ENCODE measurements around the gene ZNF184.

Gene ZNF184

GRCh38 chr6:27501187-27501586, 28.3 kb upstream of the ZNF184 start:
- TF ChIP-seq CTCF (IDR thresholded peaks at IDR 0.05; ENCODE audit: control extremely low read depth, extremely low read depth, low read depth, missing control alignments) = no peak
- CTCF ChIA-PET = no interaction called here
- DNase-seq (ENCODE audit: extremely low spot score) = no peak
- POLR2A ChIA-PET = no interaction called here

GRCh38 chr6:27500177-27500576, 27.3 kb upstream of the ZNF184 start:
- ChIA-PET CTCF (no interaction called here), POLR2A (no interaction called here)
- DNase-seq (ENCODE audit: extremely low spot score) = no peak
- no peak for TF ChIP-seq CTCF (IDR thresholded peaks at IDR 0.05; ENCODE audit: control extremely low read depth, extremely low read depth, low read depth, missing control alignments)

GRCh38 chr6:27495386-27496135, 22.7 kb upstream of the ZNF184 start:
- ChIA-PET POLR2A (no interaction called here), CTCF (interaction anchor here (0.6 to 2.0 kb wide), 3 partner anchors 23 to 307 kb away, joined by 3 to 7 read pairs (median 3); no protein-coding TSS in a partner anchor)
- no peak for TF ChIP-seq CTCF (IDR thresholded peaks at IDR 0.05; ENCODE audit: control extremely low read depth, extremely low read depth, low read depth, missing control alignments)
- DNase-seq (ENCODE audit: extremely low spot score) = peak; percentile 51

GRCh38 chr6:27494987-27495385, 22.1 kb upstream of the ZNF184 start:
- no peak for DNase-seq (ENCODE audit: extremely low spot score)
- ChIA-PET CTCF (interaction anchor here (0.6 to 2.0 kb wide), 3 partner anchors 24 to 307 kb away, joined by 3 to 7 read pairs (median 3); no protein-coding TSS in a partner anchor), POLR2A (no interaction called here)
- TF ChIP-seq CTCF (IDR thresholded peaks at IDR 0.05; ENCODE audit: control extremely low read depth, extremely low read depth, low read depth, missing control alignments) = no peak

GRCh38 chr6:27494103-27494502, 21.2 kb upstream of the ZNF184 start:
- ChIA-PET POLR2A (no interaction called here), CTCF (interaction anchor here (1.5 kb wide), 1 partner anchor 25 kb away, joined by 3 read pairs; no protein-coding TSS in a partner anchor)
- no peak for DNase-seq (ENCODE audit: extremely low spot score)
- TF ChIP-seq CTCF (IDR thresholded peaks at IDR 0.05; ENCODE audit: control extremely low read depth, extremely low read depth, low read depth, missing control alignments) = no peak

GRCh38 chr6:27492631-27493190, 19.8 kb upstream of the ZNF184 start:
- no peak for TF ChIP-seq CTCF (IDR thresholded peaks at IDR 0.05; ENCODE audit: control extremely low read depth, extremely low read depth, low read depth, missing control alignments)
- POLR2A ChIA-PET = no interaction called here

More at GRCh38 chr6:27492631-27493190, 19.8 kb upstream of the ZNF184 start:
- CTCF ChIA-PET = no interaction called here
- no peak for DNase-seq (ENCODE audit: extremely low spot score)

Data from GM10248 (cell line).